HepG2 (cell line): ENCODE data around the gene TSHZ1. TPM values are rescaled to one million over a fixed set of nuclear protein-coding genes. Genes with fewer than 3 reads are reported as not detected.

Experiments
- ATAC-seq: fragments of 200-7000 bp; cut with Tn5 transposase; 3 replicates; pipeline ENCODE4 v1.9.1; 2020; ENCODE audit warnings: mild to moderate bottlenecking, moderate library complexity
- BruUV-seq: library from RNA; stranded (reverse); fragments of 400-500 nt; replicated peaks from 2 replicates; lab custom pipeline; 2021; lab: Mats Ljungman, UMichigan
- CTCF ChIA-PET: fragments of 300-600 bp; formaldehyde crosslinking; extraction: SDS; loops from one replicate; lab custom pipeline; 2021; ENCODE audit warnings: low total read pairs, inconsistent platforms, low intra/inter-chr PET ratio; lab: Yijun Ruan, JAX
- POLR2A ChIA-PET: fragments of 350-600 bp; sonication (Branson Sonifier 250); formaldehyde crosslinking; loops from one replicate; lab custom pipeline; 2020; ENCODE audit warnings: antibody characterized with exemption, inconsistent platforms; lab: Yijun Ruan, JAX
- DNase-seq: peaks from one replicate; pipeline ENCODE4 v3.0.0-alpha.2; 2015; ENCODE audit warnings: low spot score
- FAIRE-seq: peaks from 3 replicates; lab custom pipeline; 2011; peaks lifted over from hg19 to GRCh38; lab: Jason Lieb, UNC
- H2AFZ ChIP-seq: one replicate; pipeline ENCODE4 v1.6.1; 2011; ENCODE audit warnings: low read length, inconsistent platforms
- H3K27ac ChIP-seq: fragments of 300-600 bp; 3 replicates; pipeline ENCODE4 v1.8.0; 2011; ENCODE audit warnings: mixed run types, mild to moderate bottlenecking, mixed read lengths, low read length, inconsistent platforms; ENCODE audit not compliant: insufficient read depth; ENCODE audit errors: extremely low read length
- H3K27me3 ChIP-seq, 2 experiments: fragments of 200-600 bp in 1 of 2; 2 replicates in 1 of 2; 3 replicates in 1 of 2; pipeline versions ENCODE4 v1.6.0 to v1.8.0; 2011; ENCODE audit warnings: low read length in 2 of 2, mild to moderate bottlenecking in 2 of 2, moderate library complexity in 2 of 2, inconsistent platforms in 1 of 2; ENCODE audit not compliant: insufficient read depth in 2 of 2, control insufficient read depth in 1 of 2
- H3K36me3 ChIP-seq, 2 experiments: fragments of 200-600 bp in 1 of 2; replicated peaks in 1 of 2; 2 replicates in 1 of 2; 3 replicates in 1 of 2; pipeline versions ENCODE4 v1.5.1 to v1.8.0; 2011; ENCODE audit warnings: low read length in 2 of 2, inconsistent platforms in 1 of 2; ENCODE audit not compliant: insufficient read depth in 2 of 2, control insufficient read depth in 1 of 2
- H3K4me1 ChIP-seq: 2 replicates; pipeline ENCODE4 v1.5.1; 2012; ENCODE audit warnings: low read length, inconsistent platforms; ENCODE audit not compliant: insufficient read depth
- H3K4me2 ChIP-seq: 2 replicates; pipeline ENCODE4 v1.6.0; 2011; ENCODE audit warnings: low read depth, low read length, inconsistent platforms
- H3K4me3 ChIP-seq, 3 experiments: fragments of 200-600 bp in 1 of 3; sonication (generic), shearing (Covaris generic) in 1 of 3; replicated peaks in 1 of 3; 2 replicates each; pipeline ENCODE4 v1.5.1; 2011 to 2016; ENCODE audit warnings: low read length in 3 of 3, inconsistent platforms in 2 of 3, low read depth in 2 of 3, mild to moderate bottlenecking in 2 of 3, control low read depth in 1 of 3, mixed read lengths in 1 of 3; ENCODE audit not compliant: insufficient read depth in 1 of 3
- H3K79me2 ChIP-seq: one replicate; pipeline ENCODE4 v1.6.1; 2011; ENCODE audit warnings: low read length, inconsistent platforms; ENCODE audit not compliant: insufficient read depth
- H3K9ac ChIP-seq: 2 replicates; pipeline ENCODE4 v1.6.0; 2011; ENCODE audit warnings: mild to moderate bottlenecking, low read depth, low read length, inconsistent platforms; ENCODE audit not compliant: insufficient read depth
- H3K9me3 ChIP-seq: 2 replicates; pipeline ENCODE4 v1.5.1; 2012; ENCODE audit warnings: mild to moderate bottlenecking, low read length
- H4K20me1 ChIP-seq: 2 replicates; pipeline ENCODE4 v1.6.0; 2011; ENCODE audit warnings: inconsistent platforms, mild to moderate bottlenecking, low read length, moderate library complexity; ENCODE audit not compliant: insufficient read depth
- CEBPZ ChIP-seq: IDR thresholded peaks from 2 replicates; pipeline ENCODE4 v1.6.1; 2012; ENCODE audit warnings: low read length, improper control_type of control experiment
- DR1 ChIP-seq: sonication (generic); formaldehyde crosslinking; IDR thresholded peaks from 2 replicates; pipeline ENCODE4 v1.8.0; 2021; ENCODE audit warnings: mild to moderate bottlenecking, missing genetic modification reagents, inconsistent platforms
- E2F1 ChIP-seq: sonication (generic); formaldehyde crosslinking; IDR thresholded peaks from 2 replicates; pipeline ENCODE4 v1.5.0; 2020; ENCODE audit warnings: missing genetic modification reagents
- GATAD1 ChIP-seq: IDR thresholded peaks from 2 replicates; pipeline ENCODE4 v1.6.1; 2016; ENCODE audit warnings: missing genetic modification reagents, missing compliant biosample characterization
- HNRNPK ChIP-seq: fragments of 200-400 bp; formaldehyde crosslinking; IDR thresholded peaks from 2 replicates; pipeline ENCODE4 v1.6.1; 2018; ENCODE audit warnings: low read length, low read depth, moderate library complexity, mild to moderate bottlenecking; ENCODE audit not compliant: poor library complexity, severe bottlenecking
- NFIB ChIP-seq: sonication (generic); formaldehyde crosslinking; IDR thresholded peaks from 2 replicates; pipeline ENCODE4 v1.9.0; 2021; ENCODE audit warnings: missing genetic modification reagents, mild to moderate bottlenecking, borderline replicate concordance
- SIX4 ChIP-seq: sonication (generic); formaldehyde crosslinking; IDR thresholded peaks from 2 replicates; pipeline ENCODE4 v1.4.0; 2020; ENCODE audit warnings: missing genetic modification reagents
- TCF7 ChIP-seq: sonication (generic); IDR thresholded peaks from 2 replicates; pipeline ENCODE4 v1.6.1; 2016; ENCODE audit warnings: antibody characterized with exemption, low read depth
- TMF1 ChIP-seq: sonication (generic); formaldehyde crosslinking; IDR thresholded peaks from 2 replicates; pipeline ENCODE4 v1.8.1; 2022; ENCODE audit warnings: low read depth, missing genetic modification reagents
- TSC22D2 ChIP-seq: sonication (generic); formaldehyde crosslinking; IDR thresholded peaks from 2 replicates; pipeline ENCODE4 v1.5.1; 2020; ENCODE audit warnings: missing genetic modification reagents, mild to moderate bottlenecking, borderline replicate concordance
- U2AF2 ChIP-seq: fragments of 200-400 bp; formaldehyde crosslinking; IDR thresholded peaks from 2 replicates; pipeline ENCODE4 v1.6.1; 2017; ENCODE audit warnings: low read depth, mild to moderate bottlenecking, low read length
- ZBTB1 ChIP-seq: sonication (generic); formaldehyde crosslinking; IDR thresholded peaks from 2 replicates; pipeline ENCODE4 v1.4.0; 2020; ENCODE audit warnings: missing genetic modification reagents, borderline replicate concordance
- ZNF33B ChIP-seq: sonication (generic); formaldehyde crosslinking; IDR thresholded peaks from 2 replicates; pipeline ENCODE4 v1.5.1; 2020; ENCODE audit warnings: mild to moderate bottlenecking, missing genetic modification reagents
- ZNF598 ChIP-seq: sonication (generic); formaldehyde crosslinking; IDR thresholded peaks from 2 replicates; pipeline ENCODE4 v1.5.1; 2020; ENCODE audit warnings: mild to moderate bottlenecking, missing genetic modification reagents, borderline replicate concordance
- ZNF761 ChIP-seq: sonication (generic); formaldehyde crosslinking; conservative IDR thresholded peaks from 2 replicates; pipeline ENCODE4 v1.4.0; 2020; ENCODE audit warnings: mild to moderate bottlenecking, missing genetic modification reagents
- ZZZ3 ChIP-seq: sonication (generic); formaldehyde crosslinking; IDR thresholded peaks from 2 replicates; pipeline ENCODE4 v1.4.0; 2020; ENCODE audit warnings: missing genetic modification reagents, mild to moderate bottlenecking, borderline replicate concordance
- WGBS: methylation state at CpG from one replicate; pipeline ENCODE4 v1.1.6; 2017; ENCODE audit warnings: low lambda C conversion rate; 5-methylcytosine and 5-hydroxymethylcytosine counted together
- in situ Hi-C: cut with HindIII; loops from 2 replicates; pipeline ENCODE4 v1.10.0; 2017; ENCODE audit warnings: low pct_unique_long_range_greater_than_20kb; ENCODE audit not compliant: extremely low pct_ligation_motif_present
- intact Hi-C: fragments of 100-400 bp; cut with micrococcal nuclease; formaldehyde crosslinking; loops from one replicate; pipeline ENCODE4 v1.10.0; 2022; ENCODE audit not compliant: unreplicated experiment
- polyA plus RNA-seq, 8 experiments: library from polyadenylated mRNA; depleted of rRNA in 3 of 8; stranded (reverse) in 7 of 8; unstranded in 1 of 8; fragments of >200 nt; fragmentation: Illumina TruSeq in 4 of 8; extraction: Trizol in 4 of 8; gene quantifications; 2 replicates each; pipeline versions ENCODE4 v1.2.1 to v1.2.3, GENCODE V29; 2011 to 2016; ENCODE audit warnings: low read depth in 4 of 8, missing spikeins in 1 of 8, mixed read lengths in 1 of 8; ENCODE audit not compliant: insufficient read depth in 1 of 8
- total RNA-seq, 5 experiments: library from RNA; depleted of rRNA; stranded (reverse); fragments of >200 nt; fragmentation: Illumina TruSeq; extraction: Trizol; gene quantifications; 2 replicates each; pipeline ENCODE4 v1.2.3, GENCODE V29; 2016; ENCODE audit warnings: low read depth in 1 of 5

The TSHZ1 gene
- total and polyA plus RNA-seq, 2 of the 13 experiments (the other 11 are each of a cell fraction or from before 2014, with no cell fraction given): 2.5 to 2.7 TPM

- Histone ChIP-seq H3K36me3 (0 out of 5 replicates have a peak, but pooled peaks cover 0 to under 1% of the 10 kb centered on the region in 2 experiments), H3K4me1 (peaks cover 21% of the 10 kb centered on the region), H3K4me2 (no peak overlapping the region), H3K27ac (no peak overlapping the region), H3K9me3 (no peaks in the 10 kb centered on the region), H3K9ac (no peak overlapping the region), H2AFZ (no peak overlapping the region), H3K27me3 (no peaks in the 10 kb centered on the region)
- 86% methylated on average over 9 of the region's 9 CpGs for WGBS
- no peak for DNase-seq
- no TSS peak for BruUV-seq
- FAIRE-seq: no peak
- in situ Hi-C loops: no loop called here
- CTCF ChIA-PET: no interaction called here
- TF ChIP-seq TCF7 (no peak), HNRNPK (no peak)
- TF ChIP-seq, all 625 proteins: peak for 0
- no peak for ATAC-seq
- intact Hi-C loops: loop anchor here (5.0 kb wide), 1 partner anchor 81 kb away; the partner anchor contains the start of gene TSHZ1
- Histone ChIP-seq H3K4me3 (no peak overlapping the region), H4K20me1 (0 out of 2 replicates have a peak, but pooled peaks cover 3% of the 10 kb centered on the region), H3K79me2 (no peaks in the 10 kb centered on the region)
- POLR2A ChIA-PET: no interaction called here
Observed at GRCh38 chr18:75293591-75293990, 83.0 kb downstream of the TSHZ1 start.

GRCh38 chr18:75297731-75298130 is 87.1 kb downstream of the TSHZ1 start:
- FAIRE-seq (no peak), ATAC-seq (no peak), DNase-seq (no peak)
- Histone ChIP-seq H2AFZ (no peak overlapping the region), H4K20me1 (no peaks in the 10 kb centered on the region), H3K9me3 (no peaks in the 10 kb centered on the region), H3K4me1 (no peaks in the 10 kb centered on the region), H3K36me3 (no peaks in the 10 kb centered on the region), H3K4me3 (no peak overlapping the region), H3K27ac (no peak overlapping the region), H3K27me3 (no peaks in the 10 kb centered on the region; a peak in 1 of 5 replicates), H3K9ac (no peak overlapping the region), H3K4me2 (no peak overlapping the region), H3K79me2 (no peaks in the 10 kb centered on the region)
- ChIA-PET POLR2A (no interaction called here), CTCF (no interaction called here)
- in situ Hi-C loops (no loop called here), intact Hi-C loops (no loop called here)
- BruUV-seq: no TSS peak
- WGBS: 57% methylated on average over 8 of the region's 8 CpGs
- TF ChIP-seq E2F1 (CRISPR knock-in tag) (no peak), DR1 (no peak), ZBTB1 (CRISPR knock-in tag) (no peak), U2AF2 (no peak), SIX4 (no peak), ZZZ3 (CRISPR knock-in tag) (no peak), ZNF33B (CRISPR knock-in tag) (no peak), GATAD1 (CRISPR knock-in tag) (no peak), ZNF598 (CRISPR knock-in tag) (no peak), CEBPZ (no peak), ZNF761 (CRISPR knock-in tag) (no peak), NFIB (CRISPR knock-in tag) (no peak), TSC22D2 (CRISPR knock-in tag) (no peak), TMF1 (CRISPR knock-in tag) (no peak)
